Measurements from ENCODE around the gene ANKRD60.

DNA sequence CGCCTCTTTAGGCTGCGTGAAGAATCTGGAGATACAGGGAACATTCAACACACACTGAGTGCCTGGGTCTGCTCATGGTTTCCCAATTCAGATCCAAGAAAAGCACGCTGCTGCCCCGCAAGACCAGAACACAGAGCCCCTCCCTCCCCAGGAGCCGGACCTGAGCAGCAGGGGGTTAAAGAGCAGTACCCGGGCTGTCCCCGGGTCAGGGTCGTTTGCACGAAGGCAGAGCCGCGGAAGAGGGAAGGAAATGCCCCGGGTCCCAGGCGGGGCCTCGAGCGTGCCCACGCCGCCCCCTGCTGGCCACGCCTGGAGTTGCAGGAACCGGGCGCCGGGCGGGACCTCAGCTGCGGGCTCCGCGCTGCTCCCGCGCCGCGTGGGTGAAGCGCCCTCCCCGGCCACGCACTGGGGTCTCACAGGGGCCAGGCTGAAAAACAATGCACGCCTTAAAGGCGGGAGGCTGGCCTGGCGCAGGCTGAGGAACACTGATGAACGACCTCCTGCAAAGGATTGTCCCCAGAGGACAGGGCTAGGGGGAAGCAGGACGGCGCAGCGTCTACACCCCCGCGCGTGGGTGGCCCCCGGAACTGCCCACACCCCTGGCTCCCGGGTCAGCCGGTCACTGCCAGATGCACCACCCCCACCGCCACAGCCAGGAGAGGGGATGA lies 48.9 kb downstream of the ANKRD60 start:
- TF ChIP-seq CTCF (IDR thresholded peaks at IDR 0.05; ENCODE audit: low read depth, low read length) (peak; percentile 99), EZH2phosphoT487 (IDR thresholded peaks at IDR 0.05; ENCODE audit: low read depth) (no peak)

Measured in OCI-LY3 (cell line).